ENCODE data around the gene TMEM178B.

The TMEM178B gene

DNA sequence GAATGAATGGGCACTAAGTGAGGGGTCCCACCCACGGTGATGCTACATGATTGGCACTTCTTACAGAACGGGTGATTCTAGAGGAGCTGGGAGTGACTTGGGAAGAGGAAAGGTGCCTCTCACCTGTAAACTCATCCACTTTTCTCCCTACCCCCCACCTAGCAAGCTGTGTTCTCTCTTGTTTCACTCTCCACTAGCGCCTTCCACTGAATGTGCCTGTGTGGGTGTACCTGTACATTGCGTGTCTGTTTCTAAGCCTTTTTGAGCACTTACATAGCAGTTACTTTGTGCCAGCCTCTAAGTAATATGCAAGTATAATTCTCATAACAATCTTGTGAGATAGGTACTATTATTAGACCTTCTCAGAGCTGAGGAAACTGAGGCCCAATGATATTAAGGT is 343.6 kb downstream of the TMEM178B start:
- DNase-seq (ENCODE audit: low spot score): no peak

DNA sequence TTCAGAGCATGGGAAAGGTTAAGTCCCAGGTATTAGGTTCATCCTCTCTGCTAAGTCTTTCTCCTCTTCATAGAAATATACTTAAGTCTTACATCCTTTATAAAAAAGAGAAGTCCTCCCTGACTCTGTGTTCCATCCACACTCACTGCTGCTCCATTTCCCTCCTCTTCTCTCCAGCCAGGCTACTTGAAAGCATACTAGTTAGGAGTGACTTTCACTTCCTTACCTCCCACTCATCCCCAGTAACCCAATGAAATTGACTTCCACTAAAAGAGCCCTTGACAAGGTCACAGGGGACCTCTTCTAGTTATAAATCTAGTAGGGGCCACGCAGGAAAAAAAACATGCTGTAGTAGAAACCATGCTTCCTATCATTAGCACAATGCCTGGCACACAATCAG is 344.2 kb downstream of the TMEM178B start:
- DNase-seq (ENCODE audit: low spot score): no peak

GRCh38 chr7:141421306-141421705 is 347.4 kb downstream of the TMEM178B start:
- DNase-seq (ENCODE audit: low spot score): no peak

DNA sequence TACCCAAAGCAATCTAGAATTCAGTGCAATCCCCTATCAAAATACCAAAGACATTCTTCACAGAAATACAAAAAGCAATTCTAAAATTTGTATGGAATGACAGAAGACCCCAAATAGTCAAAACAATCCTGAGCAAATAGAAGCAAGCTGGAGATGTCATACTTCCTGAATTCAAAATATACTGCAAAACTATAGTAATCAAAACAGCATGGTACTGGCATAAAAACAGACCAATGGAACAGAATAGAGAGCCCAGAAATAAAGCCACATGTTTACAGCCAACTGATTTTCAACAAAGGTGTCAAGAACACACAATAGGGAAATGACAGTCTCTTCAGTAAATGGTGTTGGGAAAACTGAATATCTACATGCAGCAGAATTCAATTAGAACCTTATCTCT is 353.3 kb downstream of the TMEM178B start:
- DNase-seq (ENCODE audit: low spot score): no peak

DNA sequence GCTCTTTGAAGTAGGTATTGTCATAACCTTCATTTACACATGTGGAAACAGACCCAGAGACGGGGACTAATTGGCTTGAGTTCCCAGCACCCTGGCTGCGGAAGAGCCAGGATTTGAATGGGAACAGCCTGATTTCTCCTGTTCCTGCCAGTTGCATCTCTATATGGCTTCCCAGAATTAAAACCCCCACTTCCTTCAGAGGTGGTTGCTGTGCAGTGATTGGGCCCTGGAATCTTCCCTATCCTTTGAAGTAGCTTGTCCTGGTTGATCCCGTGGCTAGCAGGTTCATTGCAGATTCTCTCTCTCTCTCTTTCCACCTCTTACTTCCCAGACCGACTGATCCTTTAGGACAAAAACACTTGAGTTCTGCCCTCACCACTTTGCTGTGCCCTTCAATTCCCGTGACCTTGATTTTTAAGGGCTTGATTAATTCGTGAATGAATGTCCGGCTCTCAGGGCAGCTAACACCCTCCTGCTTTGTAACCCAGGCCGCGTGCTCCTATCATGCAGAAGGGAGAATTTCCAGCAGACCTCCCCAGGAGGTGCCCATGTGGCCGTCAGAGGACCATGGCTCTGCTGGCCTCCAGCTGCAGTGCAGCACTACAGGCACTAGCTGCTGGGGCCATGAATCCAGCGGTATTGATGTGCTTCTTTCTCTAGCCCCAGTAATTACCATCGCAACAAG is 356.7 kb downstream of the TMEM178B start:
- DNase-seq (ENCODE audit: low spot score): no peak

- DNase-seq (ENCODE audit: low spot score): no peak
These were observed 357.2 kb downstream of the TMEM178B start for GRCh38 chr7:141431140-141431479.

DNA sequence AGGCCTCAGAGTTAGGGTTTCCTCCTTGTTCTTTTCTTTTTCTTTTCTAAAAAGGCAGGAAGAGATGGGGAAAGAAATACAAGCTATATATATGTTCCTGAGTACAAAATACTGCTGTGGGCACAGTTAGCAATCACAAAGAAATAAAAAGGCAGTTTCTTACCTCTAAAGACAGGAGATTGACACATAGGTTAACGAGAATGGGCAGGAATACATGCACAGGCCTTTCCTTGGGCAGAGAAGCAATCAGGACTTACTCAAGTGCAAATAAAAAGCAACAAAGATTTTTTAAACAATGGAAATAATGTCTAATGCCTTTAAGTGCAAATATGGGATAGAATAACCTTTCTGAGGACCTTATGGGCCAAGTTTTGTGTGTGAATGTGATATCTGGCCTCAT is 357.8 kb downstream of the TMEM178B start:
- no peak for DNase-seq (ENCODE audit: low spot score)

GRCh38 chr7:141433698-141434097 is 359.8 kb downstream of the TMEM178B start:
- no peak for DNase-seq (ENCODE audit: low spot score)

GRCh38 chr7:141436139-141436538 is 362.3 kb downstream of the TMEM178B start:
- DNase-seq (ENCODE audit: low spot score): no peak

- DNase-seq (ENCODE audit: low spot score): no peak
These were observed 362.8 kb downstream of the TMEM178B start for GRCh38 chr7:141436575-141437075.

GRCh38 chr7:141439164-141439563 is 365.3 kb downstream of the TMEM178B start:
- no peak for DNase-seq (ENCODE audit: low spot score)

- DNase-seq (ENCODE audit: low spot score): no peak
These were observed 365.9 kb downstream of the TMEM178B start for GRCh38 chr7:141439776-141440175.

DNA sequence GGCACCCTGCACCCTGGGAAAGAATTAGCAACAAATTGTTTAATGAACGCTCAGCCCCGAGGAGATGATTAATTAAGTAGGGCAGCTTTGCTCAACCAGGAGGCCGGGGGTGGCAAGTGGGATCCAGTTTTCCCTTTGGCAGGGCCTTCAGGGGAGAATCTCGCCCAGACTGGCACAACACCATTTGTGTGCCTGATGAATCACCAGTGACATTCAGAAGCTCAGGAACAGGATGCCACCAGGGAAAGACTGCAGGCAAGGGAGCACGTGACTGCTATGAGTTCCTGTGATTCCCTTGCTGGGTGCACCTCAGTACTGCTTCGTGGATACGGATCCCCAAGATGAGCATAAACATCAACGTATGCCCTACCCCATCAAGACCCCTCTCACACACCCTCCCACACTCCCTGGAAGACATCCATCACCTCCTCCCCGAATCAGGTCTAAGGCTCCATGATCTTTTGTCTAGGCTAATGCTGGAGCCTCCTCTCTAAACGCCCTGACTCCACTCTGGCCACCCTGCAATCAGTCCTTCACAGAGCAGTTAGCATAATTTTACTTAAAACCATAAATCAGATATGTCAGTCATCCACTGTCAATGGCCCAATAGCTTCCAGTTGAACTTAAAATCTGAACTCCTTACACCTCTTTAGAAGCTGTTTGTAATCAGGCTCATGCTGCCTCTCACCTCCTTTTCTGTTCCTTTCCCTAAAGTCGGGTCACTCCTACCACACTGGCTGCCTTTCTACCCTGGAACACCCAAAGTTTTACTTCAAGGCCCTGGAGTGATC is 368.2 kb downstream of the TMEM178B start:
- no peak for DNase-seq (ENCODE audit: low spot score)

DNA sequence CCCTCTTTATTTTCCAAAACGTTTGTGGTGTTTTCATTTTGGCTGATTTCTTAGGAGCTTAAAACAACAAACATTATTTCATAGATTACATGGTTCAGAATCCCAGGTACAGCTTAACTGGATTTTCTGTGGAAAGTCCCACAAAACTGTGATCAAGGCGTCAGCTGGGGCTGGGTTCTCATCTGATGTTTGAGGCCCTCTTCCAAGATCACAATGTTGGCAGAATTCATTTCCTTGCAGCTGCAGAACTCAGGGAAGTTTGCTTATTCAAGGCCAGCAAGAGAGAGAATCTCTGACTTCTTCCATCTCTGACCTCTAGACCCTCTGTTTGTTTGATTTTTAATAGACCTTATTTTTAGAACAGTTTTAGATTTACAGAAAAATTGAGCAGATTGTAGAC is 368.9 kb downstream of the TMEM178B start:
- no peak for DNase-seq (ENCODE audit: low spot score)

- DNase-seq (ENCODE audit: low spot score): no peak
These were observed 371.1 kb downstream of the TMEM178B start for GRCh38 chr7:141444961-141445360.

DNA sequence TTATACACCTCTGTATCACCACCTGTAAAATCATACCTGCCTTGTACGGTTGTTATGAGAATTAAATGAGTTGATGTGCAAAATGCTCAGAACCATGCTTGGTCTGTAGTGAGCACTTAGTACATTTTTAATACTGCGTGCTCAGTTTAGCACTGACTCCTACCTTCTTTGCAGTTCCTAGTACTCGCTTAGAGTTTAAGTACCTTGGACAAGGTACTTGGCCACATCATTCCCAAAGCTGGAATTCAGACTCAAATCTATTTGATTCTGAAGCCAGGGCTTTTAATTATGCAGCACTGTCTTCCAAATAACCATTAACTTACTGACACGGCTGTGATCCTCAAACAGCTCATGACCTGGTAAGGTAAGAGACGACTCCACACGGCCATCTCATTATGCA is 377.4 kb downstream of the TMEM178B start:
- no peak for DNase-seq (ENCODE audit: low spot score)

DNA sequence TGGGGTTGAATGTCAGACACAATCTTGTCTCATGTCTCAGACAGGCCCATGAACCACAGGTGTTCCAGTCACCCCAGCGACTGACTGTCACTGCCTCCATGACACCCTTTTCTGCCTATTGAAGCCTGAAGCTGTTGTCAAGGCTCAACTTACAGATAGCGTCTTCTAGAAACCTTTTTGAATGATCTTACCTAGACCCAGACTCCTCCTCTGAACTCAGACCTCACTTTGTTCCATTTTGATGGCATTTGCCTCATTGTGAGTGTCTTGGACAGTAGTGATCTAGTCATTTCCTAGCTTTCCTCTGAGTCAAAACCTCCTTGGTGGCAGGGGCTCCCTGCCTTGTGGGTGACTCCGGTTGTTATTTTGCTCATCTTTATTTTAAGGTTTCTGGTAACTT is 379.0 kb downstream of the TMEM178B start:
- no peak for DNase-seq (ENCODE audit: low spot score)

DNA sequence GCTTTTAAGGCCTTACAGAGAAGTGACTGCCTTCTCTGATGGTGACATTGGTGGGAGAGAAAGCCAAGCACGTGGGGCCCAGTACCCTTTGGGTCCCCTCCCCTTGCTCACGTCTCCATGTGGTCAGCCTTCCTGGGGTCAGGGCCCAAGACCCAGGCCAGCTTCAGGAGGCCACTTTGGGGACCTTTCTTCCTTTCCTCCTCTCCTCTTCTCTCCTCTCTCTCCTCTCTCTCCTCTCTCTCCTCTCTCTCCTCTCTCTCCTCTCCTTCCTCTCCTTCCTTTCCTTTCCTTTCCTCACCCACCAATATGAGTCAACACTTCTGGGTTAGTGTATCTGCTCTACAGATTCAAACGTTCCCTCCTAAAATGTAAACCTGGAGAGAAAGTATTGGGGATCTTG is 380.5 kb downstream of the TMEM178B start:
- no peak for DNase-seq (ENCODE audit: low spot score)

DNA sequence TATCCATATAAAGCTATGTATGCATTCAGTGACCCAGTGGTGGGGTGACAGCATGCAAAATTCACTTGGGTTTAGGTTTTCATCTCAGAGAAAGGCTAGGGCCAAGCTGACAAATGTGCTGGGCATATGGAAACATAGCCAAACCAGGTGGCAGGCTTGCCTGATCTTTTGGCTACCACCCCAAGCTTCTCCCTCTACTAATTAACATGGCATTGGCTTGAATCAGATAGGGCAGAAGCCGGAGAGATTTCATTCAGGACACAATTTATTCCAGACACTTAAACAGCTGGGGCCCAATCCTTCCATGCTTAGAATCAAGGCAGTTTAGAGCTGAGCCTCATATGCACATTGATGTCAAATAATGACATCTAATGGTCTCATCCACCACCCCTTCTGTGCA is 381.9 kb downstream of the TMEM178B start:
- DNase-seq (ENCODE audit: low spot score): no peak

- no peak for DNase-seq (ENCODE audit: low spot score)
These were observed 382.4 kb downstream of the TMEM178B start for GRCh38 chr7:141456298-141456697.

DNA sequence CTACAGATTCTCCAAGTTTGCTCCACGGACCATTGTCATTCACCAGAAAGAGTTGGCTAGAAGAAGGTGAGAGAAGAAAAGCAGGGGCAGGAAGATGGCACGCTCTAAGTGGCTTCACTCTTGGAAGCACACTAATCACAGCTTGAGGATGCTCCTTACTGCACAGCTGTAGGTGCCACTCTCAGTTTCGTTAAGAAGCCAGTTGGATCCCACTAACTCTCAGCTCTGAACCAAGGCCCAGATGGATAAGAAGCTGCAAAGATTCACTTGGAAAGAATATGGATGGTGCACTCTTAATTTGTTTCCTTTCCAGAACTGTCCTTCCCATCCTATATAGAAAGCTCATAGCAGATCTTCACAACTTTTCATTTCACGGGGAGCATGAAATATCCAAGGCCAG is 382.8 kb downstream of the TMEM178B start:
- DNase-seq (ENCODE audit: low spot score): no peak

GRCh38 chr7:141460781-141461715 is 387.2 kb downstream of the TMEM178B start:
- DNase-seq (ENCODE audit: low spot score): no peak
